Smooth muscle cell (in vitro differentiated cells): Measurements from ENCODE around the gene FAM83C. TPM values are rescaled to one million over a fixed set of nuclear protein-coding genes. Genes with fewer than 3 reads are reported as not detected.

ENCODE experiments used
- DNase-seq: peaks from one replicate; lab custom pipeline; 2025; ENCODE audit not compliant: unreplicated experiment; lab: John Stamatoyannopoulos, UW
- H2AFZ ChIP-seq: fragments of 200-600 bp; sonication (generic); 2 replicates; pipeline ENCODE4 v1.6.0; 2016; ENCODE audit warnings: antibody characterized with exemption, low read depth, mild to moderate bottlenecking
- H3F3A ChIP-seq: fragments of 200-600 bp; sonication (generic); 2 replicates; pipeline ENCODE4 v1.6.0; 2017; ENCODE audit warnings: antibody characterized with exemption, low read depth
- H3K27ac ChIP-seq: fragments of 200-600 bp; sonication (generic); 2 replicates; pipeline ENCODE4 v1.5.1; 2016; ENCODE audit warnings: low read depth, mild to moderate bottlenecking
- H3K27me3 ChIP-seq: fragments of 200-600 bp; sonication (generic); 2 replicates; pipeline ENCODE4 v1.6.1; 2016; ENCODE audit warnings: low read depth, mild to moderate bottlenecking
- H3K36me3 ChIP-seq: fragments of 200-600 bp; sonication (generic); 2 replicates; pipeline ENCODE4 v1.5.1; 2016; ENCODE audit warnings: low read depth
- H3K4me1 ChIP-seq: fragments of 200-600 bp; sonication (generic); 2 replicates; pipeline ENCODE4 v1.5.1; 2016; ENCODE audit warnings: low read depth
- H3K4me2 ChIP-seq: fragments of 200-600 bp; sonication (generic); 2 replicates; pipeline ENCODE4 v1.6.0; 2016; ENCODE audit warnings: mild to moderate bottlenecking
- H3K4me3 ChIP-seq: fragments of 200-600 bp; sonication (generic); 2 replicates; pipeline ENCODE4 v1.5.1; 2016; ENCODE audit warnings: mild to moderate bottlenecking
- H3K79me2 ChIP-seq: fragments of 200-600 bp; sonication (generic); 2 replicates; pipeline ENCODE4 v1.6.0; 2016; ENCODE audit warnings: low read depth, mild to moderate bottlenecking
- H3K9ac ChIP-seq: fragments of 200-600 bp; sonication (generic); 2 replicates; pipeline ENCODE4 v1.6.0; 2016; ENCODE audit warnings: low read depth
- H3K9me3 ChIP-seq: fragments of 200-600 bp; sonication (generic); replicated peaks from 2 replicates; pipeline ENCODE4 v1.5.1; 2016; ENCODE audit warnings: low read depth
- H4K20me1 ChIP-seq: fragments of 200-600 bp; sonication (generic); 2 replicates; pipeline ENCODE4 v1.6.0; 2016; ENCODE audit warnings: low read depth
- CTCF ChIP-seq: fragments of 200-600 bp; sonication (generic); IDR thresholded peaks from 2 replicates; pipeline ENCODE4 v1.5.1; 2017; ENCODE audit warnings: borderline replicate concordance, mild to moderate bottlenecking, antibody characterized with exemption; ENCODE audit not compliant: insufficient read depth, poor library complexity, severe bottlenecking
- WGBS: methylation state at CpG from one replicate; pipeline ENCODE4 v1.1.7; 2016; ENCODE audit warnings: low lambda C conversion rate; 5-methylcytosine and 5-hydroxymethylcytosine counted together
- polyA plus RNA-seq: library from polyadenylated mRNA; unstranded; fragments of >200 nt; fragmentation: Nextera tagmentation; extraction: Ambion mirVana; gene quantifications from 2 replicates; pipeline ENCODE4 v1.2.1, GENCODE V29; 2016
- total RNA-seq: library from RNA; depleted of rRNA; stranded (reverse); fragments of >200 nt; gene quantifications from 2 replicates; pipeline ENCODE4 v1.2.3, GENCODE V29; 2014

The FAM83C gene
- total and polyA plus RNA-seq, 2 experiments from 2014 or later, result 0.49 TPM; not detected in 1

- 97% methylated on average over 17 of the region's 17 CpGs for WGBS
- TF ChIP-seq CTCF, result no peak
These were observed 5.2 kb downstream of the FAM83C start for GRCh38 chr20:35286899-35287508.

GRCh38 chr20:35286077-35286898 is 5.9 kb downstream of the FAM83C start:
- H4K20me1 ChIP-seq, result peaks cover 8% of the 10 kb centered on the region
- H3K36me3 ChIP-seq, result no peaks in the 10 kb centered on the region
- H3K79me2 ChIP-seq, result peaks cover 30% of the 10 kb centered on the region
- H3K9me3 ChIP-seq, result no peaks in the 10 kb centered on the region
- no peak overlapping the region for H3K9ac ChIP-seq
- H3K4me1 ChIP-seq, result peaks cover 8% of the 10 kb centered on the region
- DNase-seq, result no peak
- H3K27me3 ChIP-seq, result no peaks in the 10 kb centered on the region
- H3K27ac ChIP-seq, result peak overlapping the region; percentile 33
- no peak overlapping the region for H3K4me3 ChIP-seq
- no peak overlapping the region for H2AFZ ChIP-seq
- H3F3A ChIP-seq, result peaks cover 3% of the 10 kb centered on the region
- WGBS, result 99% methylated on average over 12 of the region's 12 CpGs
- no peak overlapping the region for H3K4me2 ChIP-seq
- TF ChIP-seq CTCF, result no peak

More at GRCh38 chr20:35286899-35287508, 5.2 kb downstream of the FAM83C start:
- H3K4me2 ChIP-seq, result no peak overlapping the region
- H3K27ac ChIP-seq, result no peak overlapping the region
- H3K9ac ChIP-seq, result no peak overlapping the region
- peaks cover 23% of the 10 kb centered on the region for H3K79me2 ChIP-seq
- peaks cover 8% of the 10 kb centered on the region for H4K20me1 ChIP-seq
- no peak overlapping the region for H3K4me3 ChIP-seq
- no peaks in the 10 kb centered on the region for H3F3A ChIP-seq
- no peak overlapping the region for H2AFZ ChIP-seq
- no peaks in the 10 kb centered on the region for H3K9me3 ChIP-seq
- no peak for DNase-seq
- peaks cover 8% of the 10 kb centered on the region for H3K4me1 ChIP-seq
- H3K27me3 ChIP-seq, result no peaks in the 10 kb centered on the region
- no peaks in the 10 kb centered on the region for H3K36me3 ChIP-seq

- DNase-seq, result no peak
- Histone ChIP-seq H3K27ac (peak overlapping the region; percentile 33), H3F3A (peaks cover 6% of the 10 kb centered on the region), H3K79me2 (peaks cover 34% of the 10 kb centered on the region), H3K4me1 (peaks cover 8% of the 10 kb centered on the region), H3K4me3 (no peak overlapping the region), H3K36me3 (no peaks in the 10 kb centered on the region), H3K9ac (no peak overlapping the region), H3K9me3 (no peaks in the 10 kb centered on the region), H3K4me2 (peak overlapping the region; percentile 87), H3K27me3 (no peaks in the 10 kb centered on the region), H4K20me1 (peaks cover 9% of the 10 kb centered on the region), H2AFZ (no peak overlapping the region)
- TF ChIP-seq CTCF, result no peak
- 95% methylated on average over 5 of the region's 5 CpGs for WGBS
These were observed 6.5 kb downstream of the FAM83C start for GRCh38 chr20:35285806-35286076.
